A673 (cell line): ENCODE results near the gene COX11. TPM values are rescaled to one million over a fixed set of nuclear protein-coding genes. Genes with fewer than 3 reads are reported as not detected.

ENCODE experiments used
- BruUV-seq: library from RNA; stranded (reverse); fragments of 400-500 nt; replicated peaks from 2 replicates; lab custom pipeline; 2021; lab: Mats Ljungman, UMichigan
- CTCF ChIA-PET: fragments of 300-600 bp; sonication (Branson Sonifier 250); formaldehyde crosslinking; loops from one replicate; lab custom pipeline; 2022; ENCODE audit warnings: antibody characterized with exemption; lab: Charles Lee
- POLR2A ChIA-PET: fragments of 300-600 bp; sonication (Branson Sonifier 250); formaldehyde crosslinking; loops from one replicate; lab custom pipeline; 2022; ENCODE audit warnings: antibody characterized with exemption; ENCODE audit not compliant: low non-redundant PET; lab: Charles Lee
- DNase-seq: peaks from one replicate; pipeline ENCODE4 v3.0.0-alpha.2; 2015; ENCODE audit warnings: low spot score
- H3K27ac ChIP-seq: fragments of 200-600 bp; sonication (generic); 2 replicates; pipeline ENCODE4 v1.5.1; 2016; ENCODE audit warnings: mixed run types, low read depth, mild to moderate bottlenecking, mixed read lengths, antibody characterized with exemption, low read length; ENCODE audit not compliant: poor library complexity, severe bottlenecking
- H3K27me3 ChIP-seq: fragments of 200-600 bp; sonication (generic); replicated peaks from 2 replicates; pipeline ENCODE4 v1.6.1; 2017; ENCODE audit warnings: mixed run types, low read depth, mild to moderate bottlenecking, mixed read lengths, antibody characterized with exemption, low read length; ENCODE audit not compliant: insufficient read depth, poor library complexity
- H3K36me3 ChIP-seq: fragments of 200-600 bp; sonication (generic); 2 replicates; pipeline ENCODE4 v1.6.1; 2016; ENCODE audit warnings: mixed run types, mild to moderate bottlenecking, mixed read lengths, antibody characterized with exemption, low read length; ENCODE audit not compliant: insufficient read depth, poor library complexity, severe bottlenecking
- H3K4me1 ChIP-seq: fragments of 200-600 bp; sonication (generic); 2 replicates; pipeline ENCODE4 v1.6.1; 2017; ENCODE audit warnings: mixed run types, mild to moderate bottlenecking, mixed read lengths, antibody characterized with exemption, low read length; ENCODE audit not compliant: insufficient read depth, poor library complexity, severe bottlenecking
- H3K4me3 ChIP-seq: fragments of 200-600 bp; sonication (generic); 2 replicates; pipeline ENCODE4 v1.5.1; 2016; ENCODE audit warnings: low read depth, mixed run types, mild to moderate bottlenecking, mixed read lengths, low read length; ENCODE audit not compliant: poor library complexity, severe bottlenecking
- H3K9me3 ChIP-seq: fragments of 200-600 bp; sonication (generic); 2 replicates; pipeline ENCODE4 v1.6.1; 2016; ENCODE audit warnings: mixed run types, low read depth, mild to moderate bottlenecking, mixed read lengths, antibody characterized with exemption, low read length; ENCODE audit not compliant: poor library complexity, severe bottlenecking
- CTCF ChIP-seq: fragments of 300-800, 200-600 bp; sonication (generic); conservative IDR thresholded peaks from 2 replicates; pipeline ENCODE4 v1.5.1; 2017; ENCODE audit warnings: low read depth, mild to moderate bottlenecking, antibody characterized with exemption, low read length, moderate library complexity, mixed read lengths
- EZH2 ChIP-seq: fragments of 200-600 bp; sonication (generic); IDR thresholded peaks from 2 replicates; pipeline ENCODE4 v1.6.1; 2017; ENCODE audit warnings: borderline replicate concordance, low read depth, mild to moderate bottlenecking, mixed read lengths, antibody characterized with exemption, low read length; ENCODE audit not compliant: poor library complexity, severe bottlenecking
- intact Hi-C: fragments of 100-400 bp; cut with micrococcal nuclease; formaldehyde crosslinking; loops from one replicate; pipeline ENCODE4 v1.10.0; 2022; ENCODE audit not compliant: unreplicated experiment
- total RNA-seq: library from RNA; stranded (reverse); gene quantifications from 2 replicates; pipeline ENCODE4 v1.2.3, GENCODE V29; 2021

The COX11 gene
- total RNA-seq, 1 experiment from 2014 or later, result 109 TPM

GRCh38 chr17:54991567-54991966 is 23.1 kb upstream of the COX11 start:
- no peaks in the 10 kb centered on the region for H3K4me1 ChIP-seq
- no peaks in the 10 kb centered on the region for H3K27me3 ChIP-seq
- POLR2A ChIA-PET, result no interaction called here
- intact Hi-C loops, result loop anchor here (5.0 kb wide), 1 partner anchor 521 kb away; the partner anchor contains the start of gene SMIM36
- no peak for TF ChIP-seq EZH2
- no peak for TF ChIP-seq CTCF
- DNase-seq, result no peak
- BruUV-seq, result no TSS peak
- H3K27ac ChIP-seq, result no peak overlapping the region
- no peak overlapping the region for H3K4me3 ChIP-seq
- CTCF ChIA-PET, result no interaction called here
- no peaks in the 10 kb centered on the region for H3K9me3 ChIP-seq
- H3K36me3 ChIP-seq, result no peaks in the 10 kb centered on the region

- DNase-seq, result no peak
- H3K4me1 ChIP-seq, result peaks cover 3% of the 10 kb centered on the region
- intact Hi-C loops, result loop anchor here (5.0 kb wide), 1 partner anchor 522 kb away; the partner anchor contains the start of gene SMIM36
- ChIA-PET POLR2A (no interaction called here), CTCF (no interaction called here)
- H3K27ac ChIP-seq, result no peak overlapping the region
- no peaks in the 10 kb centered on the region for H3K27me3 ChIP-seq
- no peak for TF ChIP-seq CTCF
- no peak for TF ChIP-seq EZH2
- no peak overlapping the region for H3K4me3 ChIP-seq
- BruUV-seq, result no TSS peak
- H3K36me3 ChIP-seq, result no peaks in the 10 kb centered on the region
- H3K9me3 ChIP-seq, result no peaks in the 10 kb centered on the region
Measured at GRCh38 chr17:54990118-54990517, 21.7 kb upstream of the COX11 start.

- Histone ChIP-seq H3K4me1 (peaks cover 5% of the 10 kb centered on the region), H3K27ac (no peak overlapping the region), H3K9me3 (peaks cover 6% of the 10 kb centered on the region), H3K27me3 (no peaks in the 10 kb centered on the region), H3K36me3 (no peaks in the 10 kb centered on the region), H3K4me3 (no peak overlapping the region)
- TF ChIP-seq EZH2 (no peak), CTCF (no peak)
- ChIA-PET POLR2A (no interaction called here), CTCF (no interaction called here)
- intact Hi-C loops, result no loop called here
- no TSS peak for BruUV-seq
- DNase-seq, result no peak
Measured at GRCh38 chr17:54985476-54985875, 17.0 kb upstream of the COX11 start.
